A673 (cell line): ENCODE data around the gene ADD3. TPM values are rescaled to one million over a fixed set of nuclear protein-coding genes. Genes with fewer than 3 reads are reported as not detected.

Experiments used
- BruUV-seq: library from RNA; stranded (reverse); fragments of 400-500 nt; replicated peaks from 2 replicates; lab custom pipeline; 2021; lab: Mats Ljungman, UMichigan
- CTCF ChIA-PET: fragments of 300-600 bp; sonication (Branson Sonifier 250); formaldehyde crosslinking; loops from one replicate; lab custom pipeline; 2022; ENCODE audit warnings: antibody characterized with exemption; lab: Charles Lee
- POLR2A ChIA-PET: fragments of 300-600 bp; sonication (Branson Sonifier 250); formaldehyde crosslinking; loops from one replicate; lab custom pipeline; 2022; ENCODE audit warnings: antibody characterized with exemption; ENCODE audit not compliant: low non-redundant PET; lab: Charles Lee
- DNase-seq: peaks from one replicate; pipeline ENCODE4 v3.0.0-alpha.2; 2015; ENCODE audit warnings: low spot score
- H3K27ac ChIP-seq: fragments of 200-600 bp; sonication (generic); 2 replicates; pipeline ENCODE4 v1.5.1; 2016; ENCODE audit warnings: mixed run types, low read depth, mild to moderate bottlenecking, mixed read lengths, antibody characterized with exemption, low read length; ENCODE audit not compliant: poor library complexity, severe bottlenecking
- H3K27me3 ChIP-seq: fragments of 200-600 bp; sonication (generic); replicated peaks from 2 replicates; pipeline ENCODE4 v1.6.1; 2017; ENCODE audit warnings: mixed run types, low read depth, mild to moderate bottlenecking, mixed read lengths, antibody characterized with exemption, low read length; ENCODE audit not compliant: insufficient read depth, poor library complexity
- H3K36me3 ChIP-seq: fragments of 200-600 bp; sonication (generic); 2 replicates; pipeline ENCODE4 v1.6.1; 2016; ENCODE audit warnings: mixed run types, mild to moderate bottlenecking, mixed read lengths, antibody characterized with exemption, low read length; ENCODE audit not compliant: insufficient read depth, poor library complexity, severe bottlenecking
- H3K4me1 ChIP-seq: fragments of 200-600 bp; sonication (generic); 2 replicates; pipeline ENCODE4 v1.6.1; 2017; ENCODE audit warnings: mixed run types, mild to moderate bottlenecking, mixed read lengths, antibody characterized with exemption, low read length; ENCODE audit not compliant: insufficient read depth, poor library complexity, severe bottlenecking
- H3K4me3 ChIP-seq: fragments of 200-600 bp; sonication (generic); 2 replicates; pipeline ENCODE4 v1.5.1; 2016; ENCODE audit warnings: low read depth, mixed run types, mild to moderate bottlenecking, mixed read lengths, low read length; ENCODE audit not compliant: poor library complexity, severe bottlenecking
- H3K9me3 ChIP-seq: fragments of 200-600 bp; sonication (generic); 2 replicates; pipeline ENCODE4 v1.6.1; 2016; ENCODE audit warnings: mixed run types, low read depth, mild to moderate bottlenecking, mixed read lengths, antibody characterized with exemption, low read length; ENCODE audit not compliant: poor library complexity, severe bottlenecking
- CTCF ChIP-seq: fragments of 300-800, 200-600 bp; sonication (generic); conservative IDR thresholded peaks from 2 replicates; pipeline ENCODE4 v1.5.1; 2017; ENCODE audit warnings: low read depth, mild to moderate bottlenecking, antibody characterized with exemption, low read length, moderate library complexity, mixed read lengths
- EZH2 ChIP-seq: fragments of 200-600 bp; sonication (generic); IDR thresholded peaks from 2 replicates; pipeline ENCODE4 v1.6.1; 2017; ENCODE audit warnings: borderline replicate concordance, low read depth, mild to moderate bottlenecking, mixed read lengths, antibody characterized with exemption, low read length; ENCODE audit not compliant: poor library complexity, severe bottlenecking
- intact Hi-C: fragments of 100-400 bp; cut with micrococcal nuclease; formaldehyde crosslinking; loops from one replicate; pipeline ENCODE4 v1.10.0; 2022; ENCODE audit not compliant: unreplicated experiment
- total RNA-seq: library from RNA; stranded (reverse); gene quantifications from 2 replicates; pipeline ENCODE4 v1.2.3, GENCODE V29; 2021

The ADD3 gene
- total RNA-seq, 1 experiment from 2014 or later, result 82.9 TPM

GRCh38 chr10:110115784-110116520 lies 108.2 kb downstream of the ADD3 start:
- H3K27ac ChIP-seq, result no peak overlapping the region
- intact Hi-C loops, result loop anchor here (5.0 kb wide), 1 partner anchor 109 kb away; the partner anchor contains the start of gene ADD3
- no peaks in the 10 kb centered on the region for H3K9me3 ChIP-seq
- POLR2A ChIA-PET, result no interaction called here
- H3K4me1 ChIP-seq, result no peaks in the 10 kb centered on the region
- H3K36me3 ChIP-seq, result peaks cover 26% of the 10 kb centered on the region
- no TSS peak for BruUV-seq
- CTCF ChIA-PET, result no interaction called here
- no peak for TF ChIP-seq CTCF
- no peak for TF ChIP-seq EZH2
- no peaks in the 10 kb centered on the region for H3K27me3 ChIP-seq
- DNase-seq, result no peak
- H3K4me3 ChIP-seq, result no peak overlapping the region

GRCh38 chr10:110118891-110119621 lies 111.3 kb downstream of the ADD3 start:
- ChIA-PET POLR2A (no interaction called here), CTCF (interaction anchor here (0.6 kb wide), 1 partner anchor 123 kb away, joined by 3 read pairs; no protein-coding TSS in a partner anchor)
- H3K4me1 ChIP-seq, result no peaks in the 10 kb centered on the region
- intact Hi-C loops, result loop anchor here (5.0 kb wide), 1 partner anchor 112 kb away; the partner anchor contains the start of gene ADD3
- peaks cover 18% of the 10 kb centered on the region for H3K36me3 ChIP-seq
- TF ChIP-seq CTCF (no peak), EZH2 (no peak)
- no peak overlapping the region for H3K4me3 ChIP-seq
- no peaks in the 10 kb centered on the region for H3K9me3 ChIP-seq
- no peak for DNase-seq
- H3K27me3 ChIP-seq, result no peaks in the 10 kb centered on the region
- no peak overlapping the region for H3K27ac ChIP-seq
- BruUV-seq, result no TSS peak

- no peaks in the 10 kb centered on the region for H3K4me1 ChIP-seq
- DNase-seq, result no peak
- POLR2A ChIA-PET, result no interaction called here
- TF ChIP-seq CTCF (no peak), EZH2 (no peak)
- no peak overlapping the region for H3K27ac ChIP-seq
- BruUV-seq, result no TSS peak
- CTCF ChIA-PET, result no interaction called here
- intact Hi-C loops, result no loop called here
- H3K9me3 ChIP-seq, result no peaks in the 10 kb centered on the region
- peaks cover 9% of the 10 kb centered on the region for H3K36me3 ChIP-seq
- H3K4me3 ChIP-seq, result no peak overlapping the region
- no peaks in the 10 kb centered on the region for H3K27me3 ChIP-seq
Observed at GRCh38 chr10:110123594-110123993, 115.8 kb downstream of the ADD3 start.
